ENCODE data around the gene SEPTIN10. TPM values are rescaled to one million over a fixed set of nuclear protein-coding genes. Genes with fewer than 3 reads are reported as not detected.
A peak's percentile ranks its signal among the peaks of the same experiment; 100 is the strongest.

The SEPTIN10 gene
- total RNA-seq, 3 donors from 2014 or later, result 93.5 to 116 (median 100) TPM

GRCh38 chr2:109530712-109531111 is 83.1 kb downstream of the SEPTIN10 start:
- H3K4me1 ChIP-seq, result no peaks in the 10 kb centered on the region
- intact Hi-C loops (cut with DNase I; ENCODE audit: low total_unique reads), result no loop called here
- H3K36me3 ChIP-seq, result no peaks in the 10 kb centered on the region
- TF ChIP-seq POLR2A (IDR thresholded peaks at IDR 0.05) (no peak), CTCF (IDR thresholded peaks at IDR 0.05) (no peak), POLR2AphosphoS5 (IDR thresholded peaks at IDR 0.05) (no peak)
- no peaks in the 10 kb centered on the region for H3K27me3 ChIP-seq
- peak in 1 of 2 donors; percentile 5 for DNase-seq (ENCODE audit: low spot score in 2 of 2)
- no peak overlapping the region for H3K4me3 ChIP-seq
- no peak overlapping the region for H3K27ac ChIP-seq
- H3K9me3 ChIP-seq, result no peaks in the 10 kb centered on the region

GRCh38 chr2:109529532-109530449 is 84.0 kb downstream of the SEPTIN10 start:
- H3K27ac ChIP-seq, result peak overlapping the region in 1 of 2 donors; percentile 53

GRCh38 chr2:109528811-109529501 is 84.8 kb downstream of the SEPTIN10 start:
- no peaks in the 10 kb centered on the region for H3K9me3 ChIP-seq
- intact Hi-C loops (cut with DNase I; ENCODE audit: low total_unique reads), result no loop called here
- peak overlapping the region in 1 of 2 donors; percentile 53 for H3K27ac ChIP-seq
- TF ChIP-seq POLR2AphosphoS5 (IDR thresholded peaks at IDR 0.05) (no peak), POLR2A (IDR thresholded peaks at IDR 0.05) (no peak), CTCF (IDR thresholded peaks at IDR 0.05) (no peak)
- no peaks in the 10 kb centered on the region for H3K4me1 ChIP-seq
- peak in 1 of 2 donors; percentile 33 for DNase-seq (ENCODE audit: low spot score in 2 of 2)
- no peaks in the 10 kb centered on the region for H3K27me3 ChIP-seq
- H3K4me3 ChIP-seq, result no peak overlapping the region
- H3K36me3 ChIP-seq, result no peaks in the 10 kb centered on the region

More at GRCh38 chr2:109529532-109530449, 84.0 kb downstream of the SEPTIN10 start:
- Histone ChIP-seq H3K4me1 (no peaks in the 10 kb centered on the region), H3K27me3 (no peaks in the 10 kb centered on the region), H3K36me3 (no peaks in the 10 kb centered on the region), H3K9me3 (no peaks in the 10 kb centered on the region), H3K4me3 (no peak overlapping the region)
- intact Hi-C loops (cut with DNase I; ENCODE audit: low total_unique reads), result no loop called here
- peak in 1 of 2 donors; percentile 42 for DNase-seq (ENCODE audit: low spot score in 2 of 2)
- TF ChIP-seq POLR2A (IDR thresholded peaks at IDR 0.05) (no peak), CTCF (IDR thresholded peaks at IDR 0.05) (no peak), POLR2AphosphoS5 (IDR thresholded peaks at IDR 0.05) (no peak)

GRCh38 chr2:109527846-109528705 is 85.7 kb downstream of the SEPTIN10 start:
- TF ChIP-seq CTCF (IDR thresholded peaks at IDR 0.05) (no peak), POLR2AphosphoS5 (IDR thresholded peaks at IDR 0.05) (no peak), POLR2A (IDR thresholded peaks at IDR 0.05) (no peak)
- Histone ChIP-seq H3K4me1 (no peaks in the 10 kb centered on the region), H3K36me3 (no peaks in the 10 kb centered on the region), H3K4me3 (no peak overlapping the region), H3K27me3 (no peaks in the 10 kb centered on the region), H3K9me3 (no peaks in the 10 kb centered on the region), H3K27ac (no peak overlapping the region)
- intact Hi-C loops (cut with DNase I; ENCODE audit: low total_unique reads), result no loop called here
- DNase-seq (ENCODE audit: low spot score in 2 of 2), result peak in 1 of 2 donors; percentile 22
